ENCODE measurements around the gene NPC1. TPM values are rescaled to one million over a fixed set of nuclear protein-coding genes. Genes with fewer than 3 reads are reported as not detected.
"Not testable (repeated sequence)": the region's sequence is repeated elsewhere in the genome, so short reads cannot be mapped to it uniquely, and the experiment has no call there.

The NPC1 gene
- total RNA-seq: 27.0 and 30.2 TPM in 2 replicates

DNA sequence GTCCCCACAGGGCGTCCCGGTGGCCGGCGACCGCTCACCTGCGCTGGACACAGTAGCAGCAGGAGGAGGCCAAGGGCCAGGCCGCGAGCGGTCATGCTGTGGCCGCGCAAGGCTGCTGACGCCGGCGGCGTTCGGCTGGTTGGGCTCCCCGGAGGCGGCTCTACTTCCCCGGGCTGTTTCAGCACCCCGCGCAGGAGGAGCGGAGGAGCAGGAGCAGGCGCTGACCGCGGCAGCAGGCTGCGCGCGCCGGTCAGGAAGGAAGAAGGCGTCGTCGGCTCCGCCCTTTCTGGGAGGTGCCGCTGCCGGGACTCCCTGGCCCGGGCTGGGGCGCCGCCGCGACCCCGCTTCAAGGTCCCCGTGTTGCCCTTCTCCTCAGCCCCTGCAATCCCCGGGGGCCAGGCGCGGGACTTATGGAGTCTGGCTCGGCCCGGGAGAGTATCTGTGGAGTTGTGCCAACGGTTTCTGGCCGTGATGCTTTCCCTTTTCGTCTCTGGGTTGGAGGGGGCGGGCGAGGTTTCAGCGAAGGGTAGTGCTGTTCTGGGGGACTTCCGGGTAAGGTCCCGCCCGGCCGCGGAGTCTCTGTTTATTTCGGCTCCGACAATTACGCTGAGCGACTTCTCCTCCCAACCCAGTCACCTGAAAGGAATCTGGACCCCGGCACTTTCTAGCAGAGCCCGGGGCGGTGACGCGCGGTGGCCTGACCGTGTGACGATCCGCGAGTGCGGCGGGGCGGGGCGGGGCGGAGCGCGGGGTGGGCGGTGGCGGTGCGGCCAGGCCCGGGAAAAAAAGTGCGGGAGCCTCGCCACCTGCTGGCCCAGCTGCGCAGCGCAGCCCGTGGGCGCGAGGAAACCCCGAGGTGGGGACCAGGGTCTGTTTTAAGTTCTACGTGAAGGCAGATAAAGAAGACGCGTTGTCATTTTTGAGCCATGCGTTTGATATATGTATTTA is at the start of gene NPC1:
NPC1 (minus strand) TSS at position 258 of the 948 bp plus-strand sequence; CDS start at position 95, 163 bp downstream.
- peak; percentile 94 to 95 for DNase-seq (ENCODE audit: low read depth in 2 of 2)

DNA sequence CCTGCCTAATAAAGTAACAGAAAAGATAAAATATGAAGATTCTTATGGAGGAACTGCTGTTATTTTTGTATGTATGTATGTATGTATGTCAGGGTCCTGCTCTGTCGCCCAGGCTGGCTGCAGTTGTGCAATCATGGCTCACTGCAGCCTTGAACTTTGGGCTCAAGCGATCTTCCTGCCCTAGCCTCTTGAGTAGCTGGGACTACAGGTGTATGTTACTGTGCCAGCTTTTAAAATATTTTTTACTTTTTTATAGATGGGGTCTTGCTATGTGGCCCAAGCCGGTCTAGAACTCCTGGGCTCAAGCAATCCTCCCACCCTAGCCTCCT is 49.7 kb upstream of the NPC1 start:
- DNase-seq (ENCODE audit: low read depth in 2 of 2): no peak

DNA sequence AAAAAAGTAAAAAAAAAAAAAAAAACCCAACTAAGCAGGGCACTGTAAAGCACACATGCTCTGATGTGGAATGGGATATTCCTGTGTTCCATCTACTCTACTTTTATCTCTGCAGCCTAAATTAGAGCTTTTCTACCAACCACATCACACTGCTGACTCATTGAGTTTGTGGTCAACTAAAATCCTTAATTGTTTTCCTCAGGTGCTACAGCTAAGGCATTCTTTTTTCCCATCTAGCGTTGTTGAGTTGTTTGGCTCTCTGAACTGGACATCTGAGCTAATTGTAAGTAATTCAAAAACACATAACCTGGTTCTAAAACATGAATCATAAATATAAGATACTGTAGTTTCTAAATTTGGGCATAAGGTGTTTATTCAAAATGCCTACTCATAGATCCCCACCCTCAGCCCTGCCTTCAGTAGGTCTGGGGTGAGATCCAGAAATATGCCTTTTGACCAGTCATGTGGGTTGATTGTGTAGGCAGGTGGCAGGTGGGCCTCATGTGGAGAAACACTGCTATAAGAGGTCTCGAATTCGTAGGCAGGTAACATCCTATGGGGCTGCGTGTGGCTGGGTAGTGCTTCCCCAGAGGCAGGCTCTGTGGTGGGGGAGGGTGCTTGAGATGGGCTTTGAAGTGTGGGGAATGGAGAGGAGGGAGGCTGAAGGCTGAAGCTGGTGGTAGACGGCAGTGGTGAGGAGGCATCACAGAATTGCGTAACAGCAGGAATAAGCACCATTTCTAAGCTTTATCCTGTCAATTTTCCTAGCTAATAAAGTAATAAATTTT is 49.2 kb upstream of the NPC1 start:
- DNase-seq (ENCODE audit: low read depth in 2 of 2): no peak

DNA sequence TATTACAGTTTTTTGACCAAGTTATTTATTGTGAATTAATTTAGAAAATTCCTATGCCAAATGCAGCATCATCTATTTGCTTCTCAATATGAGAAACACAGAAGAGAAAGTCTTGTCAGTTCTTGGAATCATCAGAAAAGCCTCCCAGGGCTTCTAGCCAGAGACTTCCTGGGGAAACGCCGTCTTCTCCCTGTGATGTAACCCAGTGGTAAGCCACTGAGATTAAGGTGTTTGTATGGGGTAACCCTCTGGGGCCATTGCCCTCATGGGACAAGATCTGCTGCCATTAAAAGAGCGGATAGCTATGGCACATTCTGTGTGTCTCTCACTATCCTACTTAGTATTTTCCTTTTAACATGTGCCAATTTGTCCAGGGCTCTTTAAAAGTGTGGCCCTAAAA is 48.4 kb upstream of the NPC1 start:
- DNase-seq (ENCODE audit: low read depth in 2 of 2): no peak

DNA sequence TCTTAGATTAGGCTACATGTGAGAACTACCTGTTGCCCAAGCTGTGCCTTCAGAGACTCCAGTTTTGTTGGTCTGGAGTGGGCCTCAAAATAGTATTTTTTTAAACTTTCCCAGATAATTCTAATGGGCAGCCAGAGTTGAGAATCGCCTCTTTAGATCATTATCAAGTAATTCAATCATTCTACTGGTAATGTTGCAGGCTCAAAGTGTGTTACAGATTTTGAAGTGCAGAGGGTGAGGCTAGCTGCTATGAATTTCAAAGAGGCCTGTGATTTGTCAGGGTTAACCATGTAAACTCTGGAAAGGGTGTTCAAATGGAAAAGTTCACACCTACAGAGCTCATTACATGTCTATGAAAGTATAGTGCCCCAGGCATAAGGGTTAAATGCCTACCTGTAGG is 46.3 kb upstream of the NPC1 start:
- no peak for DNase-seq (ENCODE audit: low read depth in 2 of 2)

DNA sequence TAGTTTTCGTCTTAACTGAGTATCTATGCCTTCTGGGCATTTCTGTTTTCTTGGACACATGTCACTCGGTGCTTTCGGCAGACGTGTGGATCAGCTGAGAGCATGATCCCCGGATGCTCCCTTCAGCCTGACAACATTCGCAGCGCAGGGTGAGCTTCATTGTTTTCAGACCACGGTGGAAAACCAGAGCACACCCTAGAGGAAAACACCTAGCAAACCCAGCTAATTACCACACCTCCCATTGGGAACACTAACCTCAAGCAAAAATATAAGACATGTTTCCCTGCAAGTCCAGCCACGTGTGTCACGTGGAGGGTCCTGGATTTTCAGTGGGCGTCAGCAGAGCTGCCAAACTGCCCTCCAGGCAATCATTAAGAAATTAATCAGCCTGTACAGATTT is 45.4 kb upstream of the NPC1 start:
- DNase-seq (ENCODE audit: low read depth in 2 of 2): no peak

DNA sequence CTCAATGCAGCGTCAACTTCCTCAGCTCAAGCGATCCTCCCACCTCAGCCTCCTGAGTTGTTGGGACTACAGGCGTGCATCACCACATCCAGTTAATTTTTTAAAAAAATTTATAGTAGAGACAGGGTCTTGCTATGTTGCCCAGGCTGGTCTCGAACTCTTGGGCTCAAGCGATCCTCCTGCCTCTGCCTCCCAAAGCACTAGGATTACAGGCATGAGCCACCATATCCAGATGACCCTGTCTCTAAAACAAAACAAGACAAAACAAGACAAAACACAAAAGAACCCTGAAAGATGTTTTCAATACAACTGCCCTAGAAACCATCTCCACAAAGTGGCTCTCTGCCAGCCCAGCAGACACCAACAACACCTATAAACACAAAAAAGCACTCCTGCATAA is 45.0 kb upstream of the NPC1 start:
- DNase-seq (ENCODE audit: low read depth in 2 of 2): no peak

DNA sequence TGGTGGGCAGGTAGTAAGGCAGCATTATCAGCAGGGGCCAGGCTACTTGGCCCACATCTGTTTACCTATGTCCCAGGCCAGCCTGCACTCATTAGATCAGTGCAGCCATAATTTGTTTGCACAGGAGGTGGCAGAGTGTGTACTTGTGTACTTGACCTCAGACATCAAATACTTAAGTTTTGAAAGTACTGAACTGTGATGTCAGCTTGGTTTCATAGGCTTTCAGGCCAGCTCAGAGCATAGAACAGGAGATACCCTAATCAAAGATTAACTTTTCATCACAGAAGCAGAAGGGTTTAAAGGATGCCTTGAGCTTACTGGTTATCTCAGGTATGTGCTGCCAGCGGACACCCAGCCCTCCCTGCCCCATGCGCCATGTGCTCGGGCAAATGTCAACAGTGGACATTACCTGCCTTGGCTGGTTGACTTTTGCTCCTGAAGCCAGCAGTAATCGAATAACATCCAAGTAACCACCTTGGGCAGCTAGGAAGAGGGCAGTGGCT is 43.2 kb upstream of the NPC1 start:
- DNase-seq (ENCODE audit: low read depth in 2 of 2): no peak

DNA sequence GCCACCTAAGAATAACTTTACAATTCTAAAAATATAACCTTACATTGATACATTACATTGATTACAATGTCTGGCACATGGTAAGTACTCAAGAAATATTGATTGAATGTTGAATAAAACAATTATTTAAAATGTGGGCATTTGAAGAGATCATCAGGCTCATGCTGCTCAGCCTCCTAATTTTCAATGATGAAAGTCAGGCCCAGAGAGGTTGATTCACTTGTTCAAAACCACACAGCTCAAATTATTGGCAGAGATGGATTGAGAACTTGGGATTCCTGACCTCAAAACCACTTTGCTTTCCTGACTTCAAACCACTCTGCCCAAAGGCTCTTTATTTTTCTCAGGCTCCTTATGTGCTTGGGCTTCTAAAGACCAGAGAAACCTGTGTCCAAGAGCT is 41.7 kb upstream of the NPC1 start:
- no peak for DNase-seq (ENCODE audit: low read depth in 2 of 2)

DNA sequence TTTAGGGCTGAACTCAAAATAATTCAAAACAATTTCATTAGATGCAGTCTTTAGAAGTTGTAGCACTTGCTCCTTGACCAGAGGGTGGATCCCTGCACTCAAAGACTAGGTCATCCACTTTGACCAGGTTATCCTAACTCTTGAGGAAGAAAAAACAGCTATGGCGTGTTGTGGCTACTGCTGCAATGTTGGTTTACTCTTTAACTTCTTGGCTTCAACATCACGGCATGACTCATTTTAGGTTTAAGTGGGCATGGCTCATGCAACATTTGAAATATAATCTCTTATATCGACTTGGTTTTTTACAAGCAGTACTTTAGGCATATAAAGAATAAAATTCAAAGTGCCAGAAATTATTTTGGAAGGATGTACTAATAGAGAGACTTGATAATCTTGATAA is 41.0 kb upstream of the NPC1 start:
- peak; percentile 24 to 78 for DNase-seq (ENCODE audit: low read depth in 2 of 2)

DNA sequence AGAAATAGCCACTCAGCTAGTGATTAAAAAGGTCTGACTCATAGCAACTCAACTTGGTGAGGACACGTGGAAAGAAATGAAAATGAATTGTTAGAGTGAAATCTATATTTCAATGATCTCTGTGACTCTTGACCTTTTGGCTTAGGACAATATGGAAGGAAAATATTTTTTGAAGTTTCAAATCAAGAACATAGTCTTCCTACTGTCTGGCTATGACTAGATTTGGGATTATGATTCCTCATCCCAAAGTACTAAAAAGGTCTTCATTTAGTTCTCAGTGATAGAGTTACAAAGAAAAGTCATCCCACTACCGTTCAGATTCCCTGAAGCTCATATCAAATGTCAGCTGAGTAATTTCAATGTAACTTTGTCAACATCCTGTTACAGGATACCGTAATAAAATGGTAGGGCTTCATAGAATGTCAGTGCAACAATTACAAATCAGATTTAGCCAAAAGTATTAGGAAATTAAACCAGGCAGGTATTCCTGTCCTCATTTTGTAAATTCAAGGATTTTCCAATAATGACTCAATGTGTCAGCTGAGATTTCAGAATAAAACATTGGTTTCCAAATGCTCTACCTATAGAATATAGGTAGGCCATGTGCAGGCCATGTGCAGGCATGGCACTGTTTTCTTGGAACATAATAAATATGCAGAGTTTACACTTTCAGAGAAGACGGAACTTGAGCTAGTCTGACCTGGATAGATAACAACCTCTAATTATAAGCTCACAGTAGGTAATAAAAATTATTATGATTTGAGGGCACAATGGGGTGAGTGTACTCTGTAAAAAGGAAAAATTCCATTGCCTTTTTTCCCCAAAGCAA is 40.4 kb upstream of the NPC1 start:
- peak; percentile 62 to 63 for DNase-seq (ENCODE audit: low read depth in 2 of 2)

DNA sequence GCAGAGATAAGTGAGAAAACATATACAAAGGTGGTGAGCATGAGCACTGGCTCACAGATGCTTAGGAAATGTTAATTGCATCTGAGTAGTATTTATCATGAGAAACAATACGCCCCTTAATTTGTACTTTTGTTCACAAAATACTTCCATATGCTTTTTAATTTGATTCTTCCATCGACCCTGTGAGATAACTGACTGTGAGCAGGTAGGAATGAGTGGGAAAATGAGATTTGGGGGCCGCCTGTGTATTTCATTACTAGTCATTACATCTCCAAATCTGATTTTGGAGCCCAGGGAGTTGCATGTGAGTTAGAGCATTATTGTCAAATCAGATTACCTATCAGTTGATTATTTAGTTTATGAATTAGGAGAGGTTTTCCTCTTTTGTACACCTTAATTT is 36.7 kb upstream of the NPC1 start:
- DNase-seq (ENCODE audit: low read depth in 2 of 2): no peak

DNA sequence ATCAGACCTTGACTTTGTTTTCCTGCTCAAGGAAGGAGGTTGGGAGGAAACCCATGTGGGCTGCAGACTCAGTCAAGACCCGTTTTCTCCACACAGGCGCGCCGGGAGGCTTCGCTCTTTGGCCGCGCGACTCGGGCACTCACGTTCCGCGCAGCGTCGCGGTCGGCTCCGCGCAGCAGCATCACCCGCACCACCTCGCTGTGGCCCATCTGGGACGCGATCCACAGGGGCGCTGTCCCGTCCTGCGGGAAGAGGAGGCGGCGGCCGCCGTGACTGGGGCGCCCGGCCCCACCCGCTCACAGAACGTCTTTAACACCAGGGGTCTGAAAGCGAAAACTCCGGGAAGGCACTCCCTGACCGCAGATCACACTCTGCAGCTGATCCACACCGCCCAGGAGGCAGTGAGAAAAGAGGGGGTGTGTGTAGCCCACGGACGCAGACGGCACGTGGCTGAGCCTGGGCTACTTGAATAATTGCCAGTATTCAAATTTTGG is 33.1 kb upstream of the NPC1 start:
- DNase-seq (ENCODE audit: low read depth in 2 of 2): peak; percentile 26 to 30

DNA sequence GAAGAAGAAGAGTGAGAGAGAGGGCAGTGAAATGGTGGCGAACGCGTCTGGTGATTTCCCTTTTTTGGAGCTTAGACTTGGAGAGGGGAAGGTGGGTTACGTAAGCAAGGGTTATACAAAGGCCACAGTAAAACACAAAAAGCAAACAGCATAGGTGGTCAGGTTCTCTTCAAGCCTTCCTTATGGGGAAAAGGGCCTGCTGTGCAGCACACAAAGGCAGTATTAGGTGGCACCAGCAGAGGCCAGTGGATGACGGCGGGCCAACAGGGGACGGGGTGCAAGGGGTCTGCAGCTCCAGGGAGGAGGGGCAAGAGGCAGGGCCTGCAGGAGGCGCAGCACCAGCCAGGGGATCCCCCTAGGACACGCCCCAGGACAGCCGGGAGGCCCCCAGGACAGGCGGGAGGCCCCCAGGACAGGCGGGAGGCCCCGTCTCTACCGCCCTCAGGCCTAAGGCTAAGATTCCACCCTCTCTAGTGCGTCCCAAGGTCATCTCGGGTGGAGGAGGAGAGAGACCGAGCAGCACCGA is 32.6 kb upstream of the NPC1 start:
- DNase-seq (ENCODE audit: low read depth in 2 of 2): no peak

DNA sequence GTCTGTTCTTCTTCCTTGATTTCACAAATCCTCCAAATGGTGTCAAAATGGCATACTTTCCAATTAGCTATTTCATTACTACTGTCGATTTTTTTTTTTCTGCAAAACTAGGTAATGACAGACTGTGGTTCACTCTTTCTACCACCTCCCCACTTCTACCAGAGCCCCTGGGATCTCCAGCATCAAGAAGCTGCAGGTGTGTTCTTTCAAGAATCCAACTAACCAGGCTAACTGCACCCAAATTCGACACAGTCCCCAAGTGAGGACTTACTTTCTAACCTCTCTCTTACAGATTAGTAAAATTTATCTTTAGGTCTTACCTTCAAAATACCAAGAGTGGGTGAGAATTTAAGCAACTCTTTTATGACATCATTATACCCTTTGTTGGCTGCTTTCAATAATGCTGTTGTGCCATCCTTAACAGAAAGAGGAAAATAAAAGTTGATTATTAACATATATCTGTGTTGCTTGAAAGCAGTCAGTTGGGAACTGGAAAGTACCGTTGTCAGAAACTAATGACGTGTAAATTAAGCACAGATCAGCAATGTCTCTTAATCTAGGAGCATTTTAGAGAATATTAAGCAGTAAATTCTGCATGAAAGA is 31.2 kb upstream of the NPC1 start:
- no peak for DNase-seq (ENCODE audit: low read depth in 2 of 2)

DNA sequence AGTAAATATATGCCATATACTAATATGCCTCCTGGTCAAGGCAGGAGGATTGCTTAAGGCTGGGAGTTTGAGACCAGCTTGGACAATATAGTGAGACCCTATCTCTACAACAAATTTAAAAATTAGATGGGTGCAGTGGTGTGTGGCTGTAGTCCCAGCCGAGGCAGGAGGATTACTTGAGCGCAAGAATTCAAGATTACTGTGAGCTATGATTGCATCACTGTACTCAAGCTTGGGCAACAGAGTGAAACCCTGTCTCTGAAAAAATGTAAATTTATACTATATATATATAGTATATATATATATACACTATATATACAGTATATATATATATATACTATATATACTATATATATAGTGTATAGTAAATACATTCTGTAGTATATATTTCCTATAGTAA is 30.0 kb upstream of the NPC1 start:
- no peak for DNase-seq (ENCODE audit: low read depth in 2 of 2)

DNA sequence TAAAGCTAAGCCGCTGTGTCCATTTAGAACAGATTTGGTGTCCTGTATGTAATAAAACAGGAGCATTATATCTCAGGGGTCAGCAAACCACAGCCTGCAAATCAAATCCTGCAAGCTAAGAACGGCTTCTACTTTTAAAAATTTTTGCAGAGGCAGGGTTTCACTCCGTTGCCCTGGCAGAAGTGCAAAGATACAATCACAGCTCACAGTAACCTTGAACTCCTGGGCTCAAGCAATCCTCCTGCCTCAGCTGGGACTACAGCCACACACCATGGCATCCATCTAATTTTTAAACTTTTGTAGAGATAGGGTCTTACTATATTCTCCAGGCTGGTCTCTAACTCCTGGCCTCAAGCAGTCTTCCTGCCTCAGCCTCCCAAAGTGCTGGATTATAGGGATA is 28.6 kb upstream of the NPC1 start:
- no peak for DNase-seq (ENCODE audit: low read depth in 2 of 2)

DNA sequence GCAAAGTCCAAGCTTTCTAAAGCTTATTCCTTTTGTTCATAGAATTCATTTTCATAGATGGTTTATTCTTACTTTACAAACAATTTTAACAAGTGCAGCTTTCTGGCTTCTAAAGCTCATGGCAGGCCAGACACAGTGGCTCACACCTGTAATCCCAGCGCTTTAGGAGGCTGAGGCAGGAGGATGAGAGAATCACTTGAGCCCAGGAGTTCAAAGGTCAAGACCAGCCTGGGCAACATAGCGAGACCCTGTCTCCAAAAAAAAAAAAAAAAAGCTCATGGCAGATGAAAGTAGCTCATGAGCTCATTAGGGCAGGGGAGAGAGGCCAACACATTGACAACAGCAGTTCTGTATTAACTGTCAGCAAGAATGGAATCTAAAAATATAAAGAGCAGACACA is 28.1 kb upstream of the NPC1 start:
- DNase-seq (ENCODE audit: low read depth in 2 of 2): no peak

DNA sequence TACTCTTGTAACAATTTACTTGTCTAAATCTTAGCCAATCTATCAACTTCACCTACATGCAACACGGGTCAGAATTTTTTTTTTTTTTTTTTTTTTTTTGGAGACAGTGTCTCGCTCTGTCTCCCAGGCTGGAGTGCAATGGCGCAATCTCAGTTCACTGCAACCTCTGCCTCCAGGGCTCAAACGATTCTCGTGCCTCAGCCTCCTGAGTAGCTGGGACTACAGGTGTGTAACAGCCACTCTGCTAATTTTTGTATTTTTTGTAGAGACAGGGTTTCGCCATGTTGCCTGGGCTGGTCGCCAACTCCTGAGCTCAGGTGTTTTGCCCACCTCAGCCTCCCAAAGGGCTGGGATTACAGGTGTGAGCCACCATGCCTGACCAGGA is 26.8 kb upstream of the NPC1 start:
- not testable (repeated sequence) for DNase-seq (ENCODE audit: low read depth in 2 of 2)

DNA sequence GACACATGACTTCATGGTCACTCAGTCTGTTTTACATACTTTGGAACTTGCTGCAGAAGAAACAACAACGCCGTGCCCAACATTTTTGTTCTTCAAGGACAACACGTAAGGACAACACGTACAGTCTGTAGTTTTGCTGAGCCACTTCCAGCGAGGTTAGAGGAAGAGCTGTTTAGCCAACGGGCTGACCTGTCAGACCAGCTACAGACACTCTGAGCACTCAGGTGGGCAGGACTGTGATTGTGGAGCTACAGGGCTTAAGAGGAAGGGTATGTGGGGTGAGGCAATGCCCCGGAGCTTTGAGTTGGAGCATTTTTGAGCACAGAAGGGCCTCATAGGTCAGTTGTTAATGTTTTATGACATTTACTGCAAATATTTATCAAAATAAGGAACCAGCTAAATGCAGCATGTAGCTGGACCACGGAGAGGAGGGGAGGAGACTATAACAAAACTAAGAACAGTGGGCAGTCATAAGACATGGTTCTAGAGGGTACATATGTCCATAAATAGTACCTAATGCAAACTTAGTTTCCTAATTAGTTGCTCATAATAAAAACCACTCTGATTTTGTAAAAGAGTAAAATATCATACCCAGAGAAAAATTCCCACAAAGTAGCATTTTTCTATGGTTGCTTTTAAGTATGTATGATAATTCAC is 26.3 kb upstream of the NPC1 start:
- no peak for DNase-seq (ENCODE audit: low read depth in 2 of 2)

Measured in lung microvascular endothelial cell (primary cell).